ENCODE data around the gene ADORA2B.

Gene ADORA2B

DNA sequence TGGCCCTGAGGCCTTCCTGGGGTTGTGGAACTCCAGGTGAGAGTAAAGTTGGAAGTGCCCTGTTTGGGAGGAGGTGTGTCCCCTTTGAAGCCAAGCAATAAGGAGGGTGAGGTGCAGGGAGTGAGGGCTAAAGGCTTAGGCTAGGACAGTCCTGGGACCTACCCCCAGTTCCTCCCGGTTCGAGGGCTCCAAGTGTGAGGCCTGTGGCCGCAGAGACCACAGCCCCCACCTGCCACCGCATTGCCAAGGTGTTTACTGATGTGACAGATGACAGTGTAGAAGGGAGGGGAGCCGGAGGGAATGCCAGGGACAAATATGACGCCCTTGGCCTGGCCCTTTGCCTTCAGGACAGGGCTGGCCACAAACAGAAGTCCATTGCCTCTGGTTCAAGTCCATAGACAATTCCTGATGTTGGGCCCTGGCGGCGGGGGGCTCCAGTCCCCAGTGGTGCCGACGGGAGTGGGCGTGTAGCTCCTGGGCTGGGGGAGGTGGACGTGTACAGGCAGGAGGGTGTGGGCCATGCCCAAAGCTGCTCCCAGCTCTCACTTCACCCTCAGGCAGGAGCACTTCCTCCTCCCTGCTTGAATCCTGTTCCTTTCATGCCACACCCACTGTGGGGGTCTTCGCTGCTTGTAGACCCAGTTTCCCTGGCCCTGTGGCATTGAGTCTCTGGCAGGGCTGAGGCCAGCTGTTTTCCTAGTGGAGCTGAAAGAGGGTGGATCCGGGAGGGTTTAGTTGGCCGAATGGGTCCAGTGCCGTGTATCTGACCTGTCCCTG lies 3.2 kb downstream of the ADORA2B start:
- DNase-seq (ENCODE audit: low spot score): no peak
- TF ChIP-seq, protein P1, sequence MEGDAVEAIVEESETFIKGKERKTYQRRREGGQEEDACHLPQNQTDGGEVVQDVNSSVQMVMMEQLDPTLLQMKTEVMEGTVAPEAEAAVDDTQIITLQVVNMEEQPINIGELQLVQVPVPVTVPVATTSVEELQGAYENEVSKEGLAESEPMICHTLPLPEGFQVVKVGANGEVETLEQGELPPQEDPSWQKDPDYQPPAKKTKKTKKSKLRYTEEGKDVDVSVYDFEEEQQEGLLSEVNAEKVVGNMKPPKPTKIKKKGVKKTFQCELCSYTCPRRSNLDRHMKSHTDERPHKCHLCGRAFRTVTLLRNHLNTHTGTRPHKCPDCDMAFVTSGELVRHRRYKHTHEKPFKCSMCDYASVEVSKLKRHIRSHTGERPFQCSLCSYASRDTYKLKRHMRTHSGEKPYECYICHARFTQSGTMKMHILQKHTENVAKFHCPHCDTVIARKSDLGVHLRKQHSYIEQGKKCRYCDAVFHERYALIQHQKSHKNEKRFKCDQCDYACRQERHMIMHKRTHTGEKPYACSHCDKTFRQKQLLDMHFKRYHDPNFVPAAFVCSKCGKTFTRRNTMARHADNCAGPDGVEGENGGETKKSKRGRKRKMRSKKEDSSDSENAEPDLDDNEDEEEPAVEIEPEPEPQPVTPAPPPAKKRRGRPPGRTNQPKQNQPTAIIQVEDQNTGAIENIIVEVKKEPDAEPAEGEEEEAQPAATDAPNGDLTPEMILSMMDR (IDR thresholded peaks at IDR 0.05; ENCODE audit: extremely low read depth, missing control alignments): no peak

DNA sequence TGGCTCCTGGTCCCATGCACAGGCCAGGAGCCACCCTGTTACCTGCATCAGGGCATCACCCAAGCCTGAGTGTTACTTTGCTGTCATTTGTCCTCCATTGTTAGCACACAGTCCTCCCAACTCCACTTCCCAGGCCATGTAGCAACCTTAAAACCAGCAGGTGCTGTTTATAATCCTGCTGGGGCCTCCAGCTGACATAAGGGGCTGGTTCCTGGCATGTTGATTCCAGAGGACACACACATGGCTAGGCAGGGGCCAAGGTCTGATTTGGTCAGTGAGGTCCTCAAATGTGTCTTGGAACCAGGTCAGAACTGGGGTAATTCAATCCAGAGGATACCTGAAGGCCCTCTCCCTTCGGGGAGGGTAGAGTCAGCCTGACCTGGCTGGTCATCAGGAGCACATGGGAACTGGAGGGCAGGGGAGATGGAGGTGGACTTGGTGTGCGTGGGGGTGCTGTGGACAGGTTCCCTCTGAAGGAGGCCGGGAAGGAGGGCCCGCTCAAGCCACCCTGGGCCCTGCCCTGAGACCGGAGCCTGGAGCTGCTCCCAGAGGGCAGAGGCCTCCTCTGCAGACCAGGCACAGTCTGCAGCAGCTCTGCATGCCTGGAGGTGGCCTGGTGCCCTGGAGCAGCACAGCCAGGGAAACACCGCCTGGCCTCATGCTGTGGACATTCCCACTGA lies 6.6 kb downstream of the ADORA2B start:
- TF ChIP-seq, protein P1 (IDR thresholded peaks at IDR 0.05; ENCODE audit: extremely low read depth, missing control alignments): no peak
- DNase-seq (ENCODE audit: low spot score): no peak

DNA sequence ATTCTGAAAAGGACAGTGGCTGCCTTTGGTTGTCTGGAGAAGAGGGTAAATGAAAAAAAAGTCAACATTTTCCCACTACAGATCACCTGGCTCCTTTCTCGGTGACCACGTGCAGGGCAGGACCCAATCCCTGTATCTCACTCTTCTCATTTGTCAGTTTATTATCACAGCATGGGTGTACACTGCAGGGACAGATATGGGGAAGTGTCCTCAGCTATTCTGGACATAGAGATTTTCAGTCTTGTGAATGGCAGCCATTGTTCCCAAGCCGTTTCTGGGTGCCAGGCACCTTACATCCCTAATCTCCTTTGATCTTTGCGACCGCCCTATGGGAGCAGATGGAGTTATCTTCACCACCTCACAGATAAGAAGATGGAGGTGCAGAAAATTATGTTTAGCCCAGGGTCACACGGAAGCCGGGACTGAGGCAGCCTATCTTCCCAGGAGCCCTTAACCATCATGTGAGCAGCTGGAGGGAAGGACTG lies 7.2 kb downstream of the ADORA2B start:
- DNase-seq (ENCODE audit: low spot score): no peak
- TF ChIP-seq, protein P1 (IDR thresholded peaks at IDR 0.05; ENCODE audit: extremely low read depth, missing control alignments): no peak

DNA sequence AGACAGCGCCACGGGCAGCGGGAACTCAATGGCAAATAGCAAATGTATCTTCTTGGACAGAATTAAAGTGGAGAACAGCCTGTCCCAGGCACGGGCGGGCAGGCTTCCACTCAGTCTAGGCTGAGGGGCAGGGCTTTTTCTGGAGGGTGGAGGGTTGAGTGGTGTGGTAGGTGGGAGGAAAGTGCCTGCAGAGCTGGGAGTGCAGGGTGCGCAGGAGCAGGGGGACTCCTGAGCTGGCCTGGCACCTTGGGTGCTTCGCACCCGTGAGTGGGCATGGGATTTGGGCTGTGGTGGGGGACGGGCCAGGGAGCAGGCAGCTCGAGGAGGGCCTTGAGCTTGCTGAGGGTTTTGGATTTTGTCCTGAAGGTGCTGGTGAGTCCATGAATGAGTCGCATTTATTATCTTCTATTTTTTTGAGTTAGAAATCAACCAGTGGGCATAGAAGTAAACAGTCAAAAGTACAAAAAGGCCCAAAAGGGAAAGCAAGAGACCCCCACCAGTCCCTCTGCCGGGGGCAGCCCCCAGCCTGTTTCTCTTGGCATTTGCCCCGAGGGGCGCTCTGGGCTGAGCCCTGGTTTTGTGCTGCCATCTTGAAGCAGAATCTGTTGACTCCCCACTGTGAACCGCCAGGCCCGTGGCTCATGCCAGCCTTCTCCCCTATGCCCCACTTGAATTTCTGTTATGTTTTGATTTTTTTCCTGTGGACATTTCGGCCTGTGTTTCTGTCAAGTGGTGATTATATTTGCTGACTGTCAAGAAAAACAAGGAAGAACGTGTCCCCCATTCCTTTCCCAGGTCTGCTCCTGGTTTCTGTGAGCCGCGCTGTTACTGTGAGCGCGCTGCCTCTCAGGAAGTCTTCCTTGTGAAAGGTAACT lies 8.2 kb downstream of the ADORA2B start:
- TF ChIP-seq, protein P1 (IDR thresholded peaks at IDR 0.05; ENCODE audit: extremely low read depth, missing control alignments): no peak
- no peak for DNase-seq (ENCODE audit: low spot score)

DNA sequence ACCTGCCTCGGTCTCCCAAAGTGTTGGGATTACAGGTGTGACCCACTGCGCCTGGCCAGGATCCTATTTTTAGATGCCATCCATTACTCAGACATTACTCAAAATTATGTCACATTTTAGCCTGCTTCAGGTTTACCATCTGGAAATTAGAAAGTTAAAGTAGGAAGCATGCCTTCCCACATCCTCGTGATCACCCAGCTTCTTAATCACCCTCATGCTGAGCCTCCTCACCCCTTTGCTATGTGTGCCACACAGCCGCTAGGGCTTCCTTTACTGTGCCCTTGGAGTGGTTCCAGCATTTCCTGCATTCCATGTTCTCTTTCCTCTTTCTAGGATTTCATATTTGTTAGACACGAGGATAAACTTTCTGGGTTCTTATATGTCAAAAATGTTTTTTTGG lies 9.3 kb downstream of the ADORA2B start:
- DNase-seq (ENCODE audit: low spot score): no peak

DNA sequence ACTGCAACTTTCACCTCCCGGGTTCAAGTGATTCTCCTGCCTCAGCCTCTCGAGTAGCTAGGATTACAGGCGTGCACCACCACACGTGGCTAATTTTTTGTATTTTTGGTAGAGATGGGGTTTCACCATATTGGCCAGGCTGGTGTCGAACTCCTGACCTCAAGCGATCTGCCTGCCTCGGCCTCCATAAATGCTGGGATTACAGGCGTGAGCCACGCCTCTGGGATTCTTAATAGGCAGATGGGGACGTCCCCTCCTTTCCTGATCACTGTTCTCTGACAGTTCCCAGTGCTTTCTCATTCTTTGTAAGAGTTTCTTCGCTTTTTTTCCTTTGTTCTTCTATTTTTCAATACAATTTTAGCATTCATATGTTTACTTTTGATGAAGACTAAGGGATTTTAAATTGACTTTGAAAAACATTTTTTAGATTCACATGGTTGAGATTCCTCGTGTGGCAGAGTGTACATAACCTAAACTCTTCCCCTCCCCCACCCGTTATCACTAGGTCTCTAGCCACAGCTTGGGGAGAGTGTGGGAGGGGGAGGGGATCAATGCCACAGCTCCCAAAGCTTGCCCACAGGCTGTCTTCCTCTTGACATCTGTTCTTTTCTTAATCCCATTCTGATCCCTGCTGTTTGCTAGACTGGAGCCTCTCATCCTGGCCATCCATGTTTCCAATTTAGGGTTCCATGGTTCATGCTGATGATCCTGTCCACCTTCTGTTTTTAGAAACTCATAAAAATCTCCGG lies 11.0 kb downstream of the ADORA2B start:
- TF ChIP-seq, protein P1 (IDR thresholded peaks at IDR 0.05; ENCODE audit: extremely low read depth, missing control alignments): no peak
- DNase-seq (ENCODE audit: low spot score): no peak

More for the DNA sequence above, 9.3 kb downstream of the ADORA2B start:
- TF ChIP-seq, protein P1 (IDR thresholded peaks at IDR 0.05; ENCODE audit: extremely low read depth, missing control alignments): no peak

Data from GM20000 (cell line).